ENCODE results near the gene RFC3.

RFC3 gene

DNA sequence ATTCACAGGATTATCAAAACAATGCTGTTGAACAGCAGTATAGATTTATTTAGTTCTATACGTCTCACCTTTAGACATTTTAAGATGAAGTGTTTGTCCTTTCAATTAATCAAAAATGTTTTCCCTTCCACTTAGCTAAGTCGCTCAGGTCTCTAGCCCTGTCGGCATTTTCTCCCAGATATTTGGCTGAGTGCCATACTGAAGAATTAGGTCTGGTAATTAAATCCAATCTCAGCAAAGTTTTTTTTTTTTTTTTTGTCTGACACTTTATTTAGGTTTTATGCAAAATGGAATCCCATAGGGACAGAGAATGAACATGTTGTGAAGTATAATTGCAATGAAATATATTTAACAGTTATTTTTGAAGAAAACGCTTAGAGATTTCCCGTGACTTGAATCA is 44.1 kb downstream of the RFC3 start:
- DNase-seq (ENCODE audit: low read depth, low spot score) = no peak
- no peak overlapping the region for H3K27ac ChIP-seq

DNA sequence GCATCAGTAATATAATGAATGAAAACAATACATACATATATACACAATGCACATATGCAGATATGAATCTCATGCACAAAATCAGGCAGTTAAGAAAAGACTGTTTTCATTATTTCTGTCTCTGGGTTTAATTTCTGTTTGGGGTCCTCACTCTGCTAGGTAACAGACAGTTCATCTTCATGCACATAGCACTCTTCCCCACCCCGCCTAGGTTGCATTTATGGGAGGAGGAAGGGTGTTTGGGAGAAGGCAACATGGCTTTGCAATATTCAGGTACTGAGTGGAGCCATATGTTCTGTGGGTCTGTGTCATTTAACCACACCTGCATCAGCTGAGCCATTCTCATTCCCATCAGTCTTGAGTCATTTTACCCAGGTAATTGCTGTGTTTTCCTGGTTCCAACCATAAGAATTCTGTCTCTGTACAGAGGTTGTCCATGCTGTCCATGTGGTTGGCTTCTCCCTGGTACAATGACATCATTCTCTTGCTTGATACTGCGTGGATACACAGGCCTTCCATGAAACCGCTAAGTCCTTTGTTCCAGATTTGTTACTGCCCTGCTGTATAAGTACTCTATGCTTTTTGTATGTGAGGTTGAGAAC is 45.3 kb downstream of the RFC3 start:
- H3K27ac ChIP-seq = no peak overlapping the region
- peak; percentile 20 for DNase-seq (ENCODE audit: low read depth, low spot score)

DNA sequence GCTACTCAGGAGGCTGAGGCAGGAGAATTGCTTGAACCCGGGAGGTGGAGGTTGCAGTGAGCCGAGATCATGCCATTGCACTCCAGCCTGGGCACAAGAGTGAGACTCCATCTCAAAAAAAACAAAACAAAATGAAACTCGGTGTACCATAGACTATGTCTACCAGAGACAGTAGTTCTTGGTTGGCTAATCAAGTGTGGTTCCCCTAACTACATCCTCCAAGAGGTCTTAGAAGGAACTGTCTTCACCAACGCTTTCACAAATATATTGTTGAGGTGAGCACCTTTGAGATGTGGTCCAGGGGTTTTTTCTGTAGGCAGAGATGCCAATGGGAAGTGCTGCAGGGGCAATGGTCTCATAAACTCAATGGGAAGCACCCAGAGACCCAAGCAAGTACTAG is 48.0 kb downstream of the RFC3 start:
- H3K27ac ChIP-seq = no peak overlapping the region
- no peak for DNase-seq (ENCODE audit: low read depth, low spot score)

DNA sequence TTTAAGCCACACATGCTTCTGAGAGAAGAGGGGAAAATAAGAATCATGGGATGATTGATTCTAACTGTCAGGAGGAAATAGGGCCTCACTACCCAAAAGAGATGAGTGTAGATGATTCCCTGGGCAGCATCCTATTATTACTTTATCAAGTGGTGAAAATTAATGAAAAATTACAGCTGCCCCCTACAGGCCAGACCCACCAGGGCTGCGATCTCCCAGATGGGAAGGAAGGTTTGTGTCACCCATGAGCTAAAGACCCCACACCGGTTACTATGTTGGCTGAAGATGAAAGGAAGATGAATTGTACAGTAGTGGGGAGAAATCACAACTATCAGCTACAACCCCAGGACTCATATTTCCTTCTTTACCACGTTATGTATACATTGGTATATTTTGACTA is 49.5 kb downstream of the RFC3 start:
- no peak overlapping the region for H3K27ac ChIP-seq
- no peak for DNase-seq (ENCODE audit: low read depth, low spot score)

DNA sequence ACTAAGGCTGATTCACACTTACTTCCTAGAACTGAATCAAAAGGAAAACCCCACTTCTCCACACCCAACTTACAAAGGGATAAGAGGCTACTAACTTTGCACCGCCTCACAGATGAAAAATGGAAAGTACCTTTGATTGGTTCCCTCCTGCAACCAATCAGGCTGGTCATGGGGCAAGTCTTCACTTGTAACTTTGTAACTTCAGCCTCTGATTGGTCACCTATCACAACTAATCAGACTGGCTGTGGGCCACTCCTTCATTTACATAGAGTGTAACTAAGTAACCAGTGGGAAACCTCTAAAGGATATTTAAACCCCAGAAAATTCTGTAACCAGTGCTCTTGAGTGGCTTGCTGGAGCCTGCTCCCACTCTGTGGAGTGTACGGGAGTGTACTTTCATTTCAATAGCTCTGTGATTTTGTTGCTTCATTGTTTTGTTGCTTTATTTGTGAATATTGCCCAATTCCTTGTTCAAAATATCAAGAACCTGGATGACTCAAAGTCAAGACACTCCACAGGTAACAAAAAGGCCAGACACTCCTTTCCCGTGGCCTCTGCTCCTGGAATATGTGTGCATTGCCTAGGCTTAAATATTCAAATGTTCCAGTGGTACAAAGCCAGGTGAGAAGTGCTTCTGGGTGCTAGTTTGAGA is 50.5 kb downstream of the RFC3 start:
- H3K27ac ChIP-seq = no peak overlapping the region
- DNase-seq (ENCODE audit: low read depth, low spot score) = peak; percentile 10

DNA sequence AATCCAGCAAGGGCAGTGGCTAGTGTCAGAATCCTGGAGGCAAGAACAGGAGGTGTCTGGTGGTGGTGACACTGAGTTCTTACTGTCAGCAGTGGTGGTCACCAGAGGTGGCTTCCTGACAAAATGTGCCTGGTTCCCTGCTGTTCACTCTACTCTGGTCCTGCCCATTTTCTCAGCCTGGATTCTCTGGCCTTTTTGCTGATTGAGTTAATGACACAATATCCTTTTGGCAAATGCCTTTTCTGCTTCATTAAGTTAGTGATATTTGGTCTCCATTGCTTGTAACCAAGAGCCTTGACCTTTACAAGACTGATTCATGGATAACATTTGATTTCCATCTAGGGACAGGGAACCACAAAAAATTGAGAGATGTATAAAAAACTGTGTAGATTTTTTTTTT is 51.1 kb downstream of the RFC3 start:
- H3K27ac ChIP-seq = no peak overlapping the region
- no peak for DNase-seq (ENCODE audit: low read depth, low spot score)

DNA sequence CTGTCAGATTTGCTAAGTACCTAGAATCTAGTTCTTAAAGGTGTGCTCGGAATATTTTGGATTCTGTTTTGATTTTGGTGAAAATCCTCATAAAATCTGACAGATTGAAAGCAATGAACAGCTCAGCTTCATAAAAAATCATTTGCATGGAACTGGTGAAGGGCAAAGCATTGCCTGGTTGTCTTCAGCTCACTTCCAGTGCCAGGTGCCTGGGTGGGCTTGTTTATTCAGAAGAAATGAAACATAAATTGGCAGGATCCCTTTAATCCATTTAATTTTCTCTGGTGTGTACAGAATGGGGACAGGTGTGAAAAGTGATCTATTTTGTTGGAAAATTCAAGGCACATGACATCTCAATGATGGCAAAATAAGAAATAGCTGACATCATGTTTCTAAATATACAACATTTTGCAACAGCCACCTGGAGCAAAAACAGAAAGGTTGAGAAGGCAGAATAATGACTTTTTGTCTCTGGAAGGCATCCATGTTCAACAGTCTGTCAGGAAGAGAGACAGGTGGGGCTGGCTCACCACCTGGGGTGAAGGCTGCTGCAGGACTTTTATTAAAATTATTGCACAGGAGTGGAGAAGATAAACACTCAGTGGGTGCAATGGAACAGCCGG is 52.2 kb downstream of the RFC3 start:
- no peak overlapping the region for H3K27ac ChIP-seq
- DNase-seq (ENCODE audit: low read depth, low spot score) = no peak

DNA sequence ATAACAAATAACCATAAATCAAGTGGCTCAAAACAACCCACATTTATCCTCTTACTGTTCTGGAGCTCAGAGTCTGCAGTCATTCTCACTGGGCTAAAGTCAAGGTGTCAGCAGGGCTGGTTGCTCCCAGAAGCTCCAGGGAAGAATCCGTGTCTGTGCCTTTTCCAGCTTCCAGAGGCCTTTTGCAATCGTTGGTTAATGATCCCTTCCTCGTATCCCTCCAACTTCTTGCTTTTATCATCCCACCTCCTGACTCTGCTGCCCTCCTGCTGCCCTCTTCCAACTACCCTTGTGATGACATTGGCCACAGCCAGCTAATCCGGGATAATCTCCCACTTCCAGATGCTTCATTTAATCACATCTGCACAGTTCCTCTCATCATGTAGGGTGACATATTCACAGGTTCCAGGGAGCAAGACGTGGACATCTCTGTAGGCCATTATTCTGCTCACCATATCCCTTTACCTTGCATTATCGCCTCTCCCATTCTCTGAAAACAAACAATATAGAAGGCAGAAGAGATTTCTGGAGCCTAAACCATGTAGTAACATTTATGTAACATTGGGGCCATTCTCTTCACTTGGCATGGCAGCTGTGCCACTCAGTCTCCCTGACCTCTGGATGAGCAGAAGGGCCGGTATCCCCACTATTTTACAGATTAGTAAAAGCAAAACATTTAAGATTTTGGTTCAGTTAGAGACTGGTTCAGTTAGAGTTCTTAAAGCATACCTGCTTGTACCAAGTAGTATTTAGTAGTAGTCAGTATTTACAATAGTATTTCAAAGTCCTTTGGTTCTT is 53.5 kb downstream of the RFC3 start:
- no peak for DNase-seq (ENCODE audit: low read depth, low spot score)
- H3K27ac ChIP-seq = no peak overlapping the region

DNA sequence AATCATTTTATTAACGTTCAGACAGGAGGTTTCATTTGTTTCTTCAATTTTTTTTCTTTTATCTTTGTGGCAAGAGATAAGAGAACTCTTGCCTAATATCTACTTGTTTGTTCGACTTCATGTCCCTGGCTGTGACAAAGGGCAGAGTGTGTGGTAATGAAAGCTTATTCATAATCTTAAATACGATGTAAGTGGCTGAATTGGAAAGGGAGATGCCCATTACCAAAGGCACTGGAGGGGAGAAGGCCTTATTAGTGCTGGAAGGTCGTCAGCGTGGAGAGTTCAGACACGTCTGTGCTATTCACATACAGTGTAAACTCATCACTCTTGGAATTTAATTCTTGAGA is 54.0 kb downstream of the RFC3 start:
- no peak for DNase-seq (ENCODE audit: low read depth, low spot score)
- no peak overlapping the region for H3K27ac ChIP-seq

DNA sequence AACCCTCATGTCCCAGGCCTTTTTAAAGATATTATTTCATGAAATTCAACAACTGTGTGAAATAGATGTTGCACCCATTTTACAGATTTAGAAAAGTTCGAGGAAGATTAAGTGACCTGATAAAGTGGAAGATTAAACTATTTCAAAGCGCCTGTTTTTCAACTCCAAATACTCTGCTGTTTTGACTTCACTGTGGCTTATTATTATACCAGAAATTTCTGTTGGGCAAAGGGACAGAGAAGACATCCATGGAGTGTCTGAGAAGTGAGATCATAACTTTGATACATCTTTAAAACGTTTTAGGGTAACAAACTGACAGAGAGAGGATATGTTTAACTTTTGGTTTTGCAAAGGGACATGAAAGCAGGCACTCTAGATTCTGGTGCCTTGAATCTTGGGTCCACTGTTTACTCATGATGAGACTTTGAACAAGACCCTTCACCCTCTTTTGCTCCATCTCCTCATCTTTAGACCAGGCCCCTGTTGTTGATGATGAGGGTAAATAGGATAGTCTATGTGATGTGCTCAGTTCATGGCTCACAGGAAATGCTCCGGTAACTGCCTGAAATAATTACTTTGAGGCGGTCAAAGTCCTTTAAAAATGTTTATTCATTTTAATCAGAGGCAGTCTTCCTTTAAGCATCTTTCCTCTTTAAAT is 55.4 kb downstream of the RFC3 start:
- H3K27ac ChIP-seq = no peak overlapping the region
- DNase-seq (ENCODE audit: low read depth, low spot score) = no peak

DNA sequence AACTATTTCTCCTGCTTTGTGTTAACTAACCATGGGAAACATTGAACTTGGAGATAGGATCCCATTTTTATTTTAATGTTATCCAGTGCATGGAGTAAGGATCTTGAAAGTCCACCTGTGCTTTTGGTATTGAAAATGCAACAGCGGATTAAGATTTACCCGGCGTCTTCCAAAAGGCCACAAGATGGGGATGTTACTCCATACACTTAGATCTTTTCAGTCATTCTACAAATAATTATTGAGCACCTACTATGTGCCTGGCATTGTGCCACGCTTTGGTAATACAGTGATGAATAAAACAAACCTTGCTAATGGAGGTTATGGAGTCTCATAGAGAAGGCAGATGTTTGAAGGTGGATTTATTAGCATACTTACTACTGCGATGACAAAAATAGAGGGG is 56.9 kb downstream of the RFC3 start:
- no peak for DNase-seq (ENCODE audit: low read depth, low spot score)

DNA sequence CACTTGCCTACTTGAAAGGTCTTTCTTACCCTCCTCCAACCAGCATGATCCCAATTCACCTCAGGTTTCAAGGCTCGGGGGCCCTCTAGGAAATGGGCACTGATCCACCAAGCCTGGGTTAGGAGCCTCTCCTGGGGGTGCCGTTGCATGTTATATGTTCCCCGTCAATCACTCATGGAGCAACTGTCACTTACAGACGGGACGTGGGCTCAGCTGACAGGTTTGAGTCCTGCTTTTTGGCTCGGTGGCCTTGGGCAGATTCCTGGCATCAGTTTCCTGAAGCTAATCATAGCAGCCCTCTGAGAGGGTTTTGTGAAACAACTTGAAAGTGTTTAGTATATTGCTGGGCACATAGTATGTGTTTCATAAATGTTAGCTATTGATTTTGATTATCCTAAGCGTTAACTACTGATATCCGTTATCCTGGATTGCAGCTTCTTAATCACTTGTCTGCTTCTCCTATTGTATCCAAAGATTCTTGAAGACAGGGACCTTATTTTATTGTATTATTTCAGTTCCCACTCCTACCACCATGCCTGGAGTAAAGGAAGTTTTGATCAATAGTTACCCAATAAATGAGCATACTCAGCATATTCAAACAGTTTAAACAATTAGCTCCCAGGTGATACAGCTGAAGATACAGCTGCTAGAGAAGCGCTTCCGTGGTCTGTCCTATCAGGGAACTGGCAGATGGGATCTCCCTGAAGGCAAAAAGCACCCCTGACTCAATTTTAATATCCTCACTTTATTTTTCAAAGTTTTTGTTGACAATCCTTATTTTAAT is 57.9 kb downstream of the RFC3 start:
- H3K27ac ChIP-seq = no peak overlapping the region
- no peak for DNase-seq (ENCODE audit: low read depth, low spot score)

More for the DNA sequence above, 56.9 kb downstream of the RFC3 start:
- no peak overlapping the region for H3K27ac ChIP-seq

DNA sequence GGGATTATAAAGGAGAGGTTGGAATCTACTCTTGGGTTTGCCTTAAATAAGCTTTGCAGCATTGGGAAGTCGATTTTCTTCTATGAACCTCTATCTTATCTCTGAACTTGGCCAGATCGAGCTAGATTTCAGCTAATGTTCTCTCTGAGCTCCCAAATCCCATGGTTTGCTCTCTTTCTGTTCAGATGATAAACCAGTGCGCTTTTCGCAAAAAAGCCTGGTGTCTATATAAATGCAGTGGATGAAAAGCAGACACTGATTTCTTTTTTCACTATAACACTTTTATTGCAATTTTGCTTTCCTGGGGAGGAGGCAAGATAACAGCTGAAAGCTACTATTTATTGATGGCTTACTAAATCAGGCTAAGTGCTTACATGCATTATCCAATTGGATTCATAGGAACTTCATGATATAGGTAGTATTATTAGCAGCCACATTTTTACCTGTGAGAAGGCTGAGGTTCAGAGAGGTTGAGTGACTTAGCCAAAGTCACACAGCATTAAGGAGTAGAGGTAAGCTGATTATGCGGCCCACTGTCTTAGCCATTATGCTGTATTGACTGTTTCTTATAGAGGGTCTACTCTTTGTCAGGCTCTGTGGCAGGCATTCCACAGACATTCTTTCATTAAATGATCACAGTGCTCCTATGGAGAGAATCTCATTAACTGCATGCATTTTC is 58.9 kb downstream of the RFC3 start:
- H3K27ac ChIP-seq = no peak overlapping the region
- DNase-seq (ENCODE audit: low read depth, low spot score) = no peak

DNA sequence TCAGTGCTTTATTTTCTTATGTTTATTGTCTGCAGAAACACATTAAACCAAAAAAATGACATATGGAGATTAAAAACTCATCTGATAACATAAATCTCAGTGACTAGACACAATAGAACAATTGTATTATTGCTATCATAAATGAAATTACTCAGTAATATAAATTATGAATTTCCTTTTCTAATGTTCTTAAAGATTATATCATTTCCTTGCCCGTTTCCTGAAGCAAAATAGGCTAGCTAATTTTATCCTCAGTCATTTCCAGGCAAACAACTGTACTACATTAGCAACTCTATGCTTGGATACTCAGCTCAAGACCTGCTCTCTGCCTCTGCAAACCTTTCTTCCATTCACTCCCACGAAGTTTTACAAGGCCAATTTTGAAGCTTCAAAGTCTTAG is 61.2 kb downstream of the RFC3 start:
- no peak for DNase-seq (ENCODE audit: low read depth, low spot score)
- H3K27ac ChIP-seq = no peak overlapping the region

DNA sequence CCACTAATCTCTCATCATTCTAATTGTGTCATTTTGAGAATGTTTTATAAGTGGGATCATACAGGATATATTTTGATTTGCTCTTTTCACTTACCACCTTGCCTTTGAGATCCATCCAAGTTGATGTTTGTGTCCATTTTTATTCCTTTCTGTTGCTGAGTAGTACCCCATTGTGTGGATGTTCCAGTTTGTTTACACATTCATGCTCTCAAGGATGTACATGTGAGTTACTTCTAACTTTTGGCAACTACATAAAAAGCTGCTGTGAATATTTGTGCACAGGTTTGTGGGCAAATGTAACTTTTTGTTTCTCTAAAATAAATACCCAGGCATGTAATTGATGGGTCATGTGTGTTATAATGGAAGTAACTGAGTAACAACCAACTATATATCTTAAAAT is 64.9 kb downstream of the RFC3 start:
- DNase-seq (ENCODE audit: low read depth, low spot score) = no peak
- no peak overlapping the region for H3K27ac ChIP-seq

DNA sequence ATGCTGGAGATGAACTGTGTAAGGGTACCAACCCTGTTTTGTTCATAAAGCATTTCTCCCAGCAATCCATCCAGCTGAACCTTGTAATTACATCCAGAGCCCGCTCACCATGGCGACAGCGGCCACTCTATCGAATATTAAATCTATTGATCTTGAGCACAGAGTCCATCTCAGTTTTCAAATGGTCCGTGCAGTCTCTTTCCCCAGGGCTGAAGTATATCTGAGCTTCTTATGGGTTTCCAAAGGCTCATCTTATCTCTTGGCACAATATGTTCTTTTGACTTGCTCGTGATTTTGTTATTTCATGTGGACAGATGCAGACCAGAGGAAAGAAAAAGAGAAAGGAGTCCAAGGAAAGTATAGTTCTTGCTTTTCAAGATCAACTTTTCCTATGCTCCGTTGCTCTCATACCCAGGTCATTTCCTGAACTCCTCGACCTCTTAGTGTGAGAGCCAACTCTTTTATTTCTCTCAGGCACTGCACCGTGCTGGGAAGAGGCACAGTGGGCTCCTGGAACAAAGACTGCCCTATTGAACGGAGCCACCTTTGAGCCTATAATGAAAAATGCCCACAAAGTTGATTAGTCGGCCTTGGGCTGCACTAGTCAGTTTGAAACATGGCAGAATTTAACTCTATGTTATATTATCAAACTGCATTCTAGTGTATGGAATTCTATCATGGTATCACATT is 66.7 kb downstream of the RFC3 start:
- H3K27ac ChIP-seq = no peak overlapping the region
- DNase-seq (ENCODE audit: low read depth, low spot score) = no peak
